HG03571 (cell line): ENCODE data around the gene PTPRN2.
"Not testable (repeated sequence)": the region's sequence is repeated elsewhere in the genome, so short reads cannot be mapped to it uniquely, and the experiment has no call there.

ENCODE experiments used
- ATAC-seq: cut with Tn5 transposase; IDR thresholded peaks from one replicate; pipeline ENCODE4 v1.9.1; 2021; ENCODE audit not compliant: unreplicated experiment

PTPRN2 gene

GRCh38 chr7:157702311-157703023 lies 885.2 kb downstream of the PTPRN2 start:
- no peak for ATAC-seq

DNA sequence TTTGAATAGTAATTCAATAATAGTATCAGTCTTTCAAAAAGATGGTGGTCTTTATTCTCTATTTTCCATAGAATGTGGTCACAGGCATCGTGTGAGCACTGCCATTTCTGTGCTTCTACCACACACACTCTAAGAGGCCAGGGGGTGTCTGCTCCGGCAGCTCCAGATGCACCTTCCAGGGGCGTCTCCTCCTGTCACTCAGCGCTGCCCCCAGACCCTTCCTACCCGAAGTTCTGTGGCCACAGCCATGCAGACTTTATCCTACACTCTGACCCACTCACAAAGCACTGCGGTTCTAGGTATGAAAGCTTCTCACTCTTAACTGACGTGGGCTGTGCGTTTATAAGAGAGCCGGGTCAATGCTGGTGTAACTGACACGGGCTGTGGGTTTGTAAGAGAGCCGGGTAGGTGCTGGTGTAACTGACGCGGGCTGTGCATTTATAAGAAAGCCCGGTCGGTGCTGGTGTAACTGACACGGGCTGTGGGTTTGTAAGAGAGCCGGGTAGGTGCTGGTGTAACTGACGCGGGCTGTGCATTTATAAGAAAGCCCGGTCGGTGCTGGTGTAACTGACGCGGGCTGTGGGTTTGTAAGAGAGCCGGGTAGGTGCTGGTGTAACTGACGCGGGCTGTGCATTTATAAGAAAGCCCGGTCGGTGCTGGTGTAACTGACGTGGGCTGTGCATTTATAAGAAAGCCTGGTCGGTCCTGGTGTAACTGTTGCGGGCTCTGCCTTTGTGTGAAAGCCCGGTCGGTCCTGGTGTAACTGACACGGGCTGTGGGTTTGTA lies 886.0 kb downstream of the PTPRN2 start:
- not testable (repeated sequence) for ATAC-seq

DNA sequence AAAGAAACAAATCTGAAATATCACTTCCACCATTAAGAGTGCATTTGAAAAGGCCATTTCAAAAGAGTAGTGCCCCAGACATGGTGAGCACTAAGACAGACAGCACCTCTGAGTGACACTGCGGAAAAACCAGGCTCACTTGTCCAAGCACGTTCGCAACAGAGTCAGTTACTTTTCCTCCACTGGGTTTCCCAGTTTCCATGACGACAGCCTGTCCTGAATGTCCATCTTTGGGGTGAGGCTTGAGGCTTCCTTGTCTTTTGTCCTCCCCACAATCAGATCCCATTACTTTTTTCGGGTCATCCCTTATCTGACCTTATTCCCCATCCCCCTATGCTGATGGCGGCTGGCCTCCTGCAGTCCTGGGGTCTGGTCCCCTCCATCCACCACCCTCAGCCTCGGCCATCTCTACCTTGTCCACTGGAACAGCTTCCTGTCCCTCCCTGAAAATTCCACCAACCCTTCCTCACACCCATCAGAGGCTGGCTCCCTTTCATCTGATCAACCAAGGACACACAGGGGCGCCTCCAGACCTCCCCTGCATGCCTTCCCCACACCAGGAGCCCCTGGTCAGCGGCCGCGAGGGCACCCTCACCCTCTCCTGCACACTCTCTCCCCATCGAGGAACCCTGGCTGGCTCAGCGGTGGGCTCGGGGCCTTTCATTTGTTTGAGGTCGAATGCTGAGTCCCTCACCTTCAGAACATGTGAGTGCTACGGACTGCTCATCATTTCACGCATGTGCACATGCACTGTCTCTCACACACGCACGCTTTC lies 887.2 kb downstream of the PTPRN2 start:
- ATAC-seq = no peak

DNA sequence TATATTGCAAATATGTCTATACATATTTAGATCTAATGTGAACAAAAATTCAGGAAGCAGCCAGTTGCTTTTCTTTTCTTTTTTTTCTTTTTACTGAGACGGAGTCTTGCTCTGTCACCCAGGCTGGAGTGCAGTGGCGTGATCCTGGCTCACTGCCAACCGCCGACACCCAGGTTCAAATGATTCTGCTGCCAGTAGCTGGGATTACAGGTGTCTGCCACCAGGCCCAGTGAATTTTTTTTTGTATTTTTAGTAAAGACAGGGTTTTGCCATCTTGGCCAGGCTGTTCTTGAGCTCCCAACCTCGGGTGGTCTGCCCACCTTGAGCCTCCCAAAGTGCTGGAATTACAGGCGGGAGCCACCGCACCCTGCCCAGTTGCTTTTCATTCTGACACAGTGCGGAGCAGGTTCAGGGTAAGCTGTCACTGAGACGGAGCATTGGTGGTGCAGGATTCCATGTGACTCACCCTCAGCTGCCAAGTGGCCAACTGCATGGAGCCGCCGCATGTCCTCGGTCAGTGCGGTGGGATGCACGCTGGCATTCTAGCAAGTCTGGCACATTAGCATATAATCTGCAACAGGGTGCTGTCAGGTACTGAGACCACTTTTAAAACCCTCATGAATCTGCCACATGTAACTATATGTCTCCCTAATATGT lies 888.1 kb downstream of the PTPRN2 start:
- no peak for ATAC-seq

GRCh38 chr7:157697287-157697686 lies 890.3 kb downstream of the PTPRN2 start:
- not testable (repeated sequence) for ATAC-seq

GRCh38 chr7:157695609-157696008 lies 892.0 kb downstream of the PTPRN2 start:
- not testable (repeated sequence) for ATAC-seq

DNA sequence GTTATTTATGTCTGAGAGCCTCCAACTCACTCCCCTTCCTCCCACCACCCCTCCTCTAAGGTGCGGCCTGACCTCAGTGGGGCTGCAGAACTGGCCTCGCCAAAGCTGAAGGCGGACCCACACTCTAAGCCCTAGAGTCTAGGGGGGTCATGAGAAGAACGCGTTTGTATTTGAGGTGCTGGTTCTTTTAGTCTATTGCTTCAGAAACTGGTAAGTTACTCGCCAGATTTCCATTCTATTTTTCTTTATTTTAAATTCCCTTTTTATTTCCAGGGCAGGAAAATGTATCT lies 893.3 kb downstream of the PTPRN2 start:
- ATAC-seq = no peak

- ATAC-seq = no peak
Measured at GRCh38 chr7:157693521-157694375, 893.9 kb downstream of the PTPRN2 start.

DNA sequence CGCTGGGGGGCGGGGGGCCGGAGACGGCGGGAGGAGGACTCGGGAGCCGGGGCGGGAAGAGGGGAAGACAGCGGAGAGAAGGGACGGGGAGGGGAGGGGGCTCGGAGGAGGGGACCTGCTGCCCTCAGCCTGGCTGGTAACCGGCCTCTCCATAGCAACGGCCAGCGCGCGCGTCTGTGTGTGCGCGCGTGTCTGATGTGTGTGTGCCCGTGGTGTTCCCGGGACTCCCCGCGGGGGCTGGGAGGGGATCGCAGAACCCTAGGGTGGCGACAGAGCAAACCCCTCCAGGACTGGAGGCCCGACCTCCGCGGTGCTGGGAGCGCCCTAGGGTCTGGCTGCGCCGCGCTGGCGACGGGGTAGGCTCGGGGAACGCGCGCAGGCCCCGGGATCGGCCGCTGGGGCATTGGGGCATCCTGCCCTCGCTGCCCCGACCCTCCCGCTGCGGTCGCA lies 894.5 kb downstream of the PTPRN2 start:
- ATAC-seq = no peak

DNA sequence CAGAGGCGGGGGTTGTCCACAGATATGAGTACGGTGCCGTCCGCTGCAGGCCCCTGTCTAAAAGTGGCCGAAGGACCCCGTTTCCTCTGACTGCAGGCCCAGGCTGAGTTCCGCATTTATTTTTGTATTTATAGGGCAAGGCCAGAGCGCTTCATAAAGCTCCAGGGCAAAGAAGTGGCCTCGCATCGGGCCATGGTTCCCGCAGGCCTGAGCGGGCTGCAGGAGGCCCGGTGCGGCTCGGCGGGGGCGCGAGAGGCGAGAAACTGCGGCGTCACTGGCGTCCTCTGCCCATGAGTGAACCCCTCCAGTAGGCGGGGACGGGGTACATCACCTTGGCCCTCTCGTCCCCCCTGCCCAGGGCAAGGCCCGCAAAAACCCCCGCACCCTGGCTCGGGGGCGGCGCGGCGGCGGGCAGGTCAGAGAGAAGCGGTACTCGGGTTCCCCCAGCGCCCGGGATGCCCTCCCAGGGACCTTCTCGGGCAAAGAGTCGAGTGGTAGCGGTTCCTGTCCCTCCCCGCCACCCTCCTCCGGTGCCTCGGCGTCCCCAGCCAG lies 895.1 kb downstream of the PTPRN2 start:
- ATAC-seq = no peak

DNA sequence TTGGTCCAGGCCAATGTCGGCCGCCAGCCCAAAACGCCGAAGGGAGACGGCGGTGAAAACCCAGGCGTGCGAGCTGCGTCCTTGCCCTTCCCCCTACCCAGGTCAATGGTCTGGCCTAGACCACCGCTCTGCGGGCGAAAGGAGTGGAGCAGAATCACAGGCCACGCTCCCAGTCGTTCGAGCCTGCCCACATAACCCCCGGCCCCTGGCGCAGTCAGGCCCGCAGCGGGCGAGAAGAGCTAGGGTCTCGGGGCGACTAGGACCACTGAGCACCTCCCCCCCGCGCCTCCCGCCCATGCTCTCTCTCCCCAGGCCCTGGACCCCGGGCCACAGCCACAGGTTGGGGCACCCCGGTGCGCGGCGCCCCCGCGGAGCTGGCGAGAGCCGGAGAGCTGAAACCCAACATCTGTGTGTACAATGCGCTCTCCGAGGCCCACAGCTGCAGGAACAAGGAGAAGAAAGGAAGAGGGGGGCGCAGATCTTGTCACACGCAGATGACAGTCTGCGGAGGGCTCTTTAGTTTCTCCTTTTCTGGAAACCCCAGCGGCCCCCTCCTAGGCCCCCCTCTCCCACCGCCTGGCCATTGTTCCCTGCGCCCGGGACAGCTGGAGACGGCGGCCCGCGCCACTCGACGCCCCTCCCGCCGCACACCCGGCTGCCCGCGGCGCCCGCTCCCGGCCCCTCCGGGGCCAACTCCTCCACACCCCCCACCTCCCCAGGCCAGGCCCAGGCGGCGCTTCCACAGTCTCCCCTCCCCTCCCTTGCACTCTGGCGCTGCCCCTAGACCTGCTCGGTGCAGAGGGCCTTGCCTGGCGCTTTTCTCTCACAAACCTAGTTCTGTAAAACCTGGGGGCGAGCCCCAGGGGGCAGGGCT lies 895.8 kb downstream of the PTPRN2 start:
- no peak for ATAC-seq

DNA sequence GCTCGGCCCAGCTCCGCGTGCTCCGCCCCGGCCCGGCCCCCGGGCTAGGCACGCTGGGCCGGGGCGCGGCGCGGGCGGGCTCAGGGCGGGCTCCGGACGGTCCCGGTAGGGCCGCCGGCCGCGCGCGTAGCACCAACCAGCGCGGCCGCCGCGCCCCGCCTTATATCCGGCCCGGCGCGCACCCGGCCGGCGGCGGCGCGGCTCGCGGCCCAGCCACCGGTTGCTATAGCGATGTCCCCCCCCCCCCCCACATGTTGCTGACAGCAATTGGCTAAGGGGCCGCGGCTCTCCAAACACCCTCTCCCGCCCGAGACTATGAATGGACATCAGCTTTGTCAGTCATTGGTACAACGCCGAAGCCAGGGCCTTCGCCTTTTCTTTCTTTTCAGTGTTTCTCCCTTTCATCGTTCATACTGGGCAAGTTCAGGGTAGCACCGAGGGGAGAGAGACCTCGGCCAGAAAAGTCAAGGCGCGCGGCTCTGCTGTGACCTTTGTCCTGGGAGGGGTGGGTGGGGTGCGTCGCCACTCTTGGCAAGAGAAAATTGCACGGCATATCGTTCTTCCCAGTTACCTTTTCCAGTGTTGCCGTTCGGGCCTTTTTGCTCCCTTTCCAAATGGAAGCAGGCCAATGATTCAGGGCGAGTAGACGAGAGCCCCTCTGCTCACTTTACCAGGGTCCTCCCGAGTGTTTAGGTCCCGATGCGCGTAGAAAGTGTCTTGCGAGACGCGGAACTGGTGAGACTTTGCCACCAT lies 896.6 kb downstream of the PTPRN2 start:
- no peak for ATAC-seq

DNA sequence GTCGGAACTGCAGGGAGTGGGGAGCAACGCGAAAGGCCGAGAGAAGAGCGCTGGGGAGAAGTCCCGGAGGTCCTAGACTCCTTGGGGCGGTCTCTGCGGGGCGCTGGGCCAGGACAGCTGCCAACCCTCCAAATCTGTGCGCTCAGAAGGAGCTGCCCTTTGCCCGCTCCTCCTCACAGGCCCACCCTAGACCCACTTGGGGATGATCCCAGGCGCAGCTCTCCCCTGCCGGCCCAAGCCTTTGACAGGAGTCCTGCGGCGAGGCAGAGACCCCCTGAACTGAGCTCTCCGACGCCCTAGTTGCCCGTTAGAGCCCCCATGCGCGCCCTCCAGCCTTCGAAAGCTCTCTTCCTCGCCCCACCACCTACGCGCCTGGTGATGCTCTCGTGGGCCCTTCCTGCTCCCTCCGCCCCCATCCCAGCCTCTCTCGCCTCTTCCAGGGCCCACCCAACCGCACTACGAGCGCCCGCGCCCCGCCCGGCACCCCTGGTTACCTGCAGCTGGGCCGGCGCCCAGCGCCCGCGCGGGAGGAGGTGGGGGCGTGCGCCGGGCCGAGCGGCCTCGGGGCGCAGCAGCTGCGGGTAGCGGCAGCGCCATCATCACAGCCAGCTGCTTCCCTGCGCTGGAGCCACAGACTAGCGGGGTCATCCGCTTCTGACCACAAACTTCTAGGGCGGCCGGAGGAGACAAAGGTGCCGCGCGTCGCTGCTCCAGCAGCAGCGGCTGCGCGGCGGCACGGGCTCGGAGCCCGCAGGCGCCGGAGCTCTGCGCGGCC lies 897.4 kb downstream of the PTPRN2 start:
- ATAC-seq = no peak

- no peak for ATAC-seq
Measured at GRCh38 chr7:157689269-157690057, 898.2 kb downstream of the PTPRN2 start.

DNA sequence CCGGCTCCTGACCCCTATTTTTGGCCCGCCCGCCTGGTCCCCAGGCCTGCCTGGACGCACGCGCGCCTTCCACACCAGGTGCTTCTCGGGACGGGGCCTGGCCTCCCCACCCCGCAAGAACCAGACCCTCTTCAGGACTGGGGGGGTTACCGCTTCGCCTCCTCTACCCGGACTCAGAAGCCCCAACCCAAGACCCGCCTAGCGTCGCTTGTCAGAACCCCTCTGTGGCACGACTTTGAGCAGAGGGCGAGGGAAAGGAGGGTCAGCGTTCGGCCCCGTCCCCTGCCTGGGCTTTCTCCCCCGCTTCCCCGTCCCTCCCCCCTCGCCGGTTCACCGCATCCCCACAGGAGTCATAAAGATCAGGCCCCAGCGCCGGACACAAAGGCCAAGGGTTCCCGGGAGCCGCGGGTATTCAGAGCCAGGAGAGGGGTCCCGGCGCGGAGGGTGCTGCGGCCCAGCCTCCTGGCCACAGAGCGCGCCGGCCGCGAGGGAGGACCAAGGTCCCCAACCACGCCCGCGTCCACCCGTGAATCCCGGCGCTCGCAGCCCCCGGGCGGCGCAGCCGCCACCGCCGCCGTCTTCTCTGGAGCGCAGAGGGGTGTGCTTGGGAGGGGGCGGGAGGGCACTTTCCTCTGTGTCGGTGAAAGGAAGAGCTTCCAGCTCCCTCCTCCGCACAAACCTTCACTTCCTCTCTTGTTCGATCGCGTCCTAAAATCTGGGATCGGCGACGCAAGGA lies 898.9 kb downstream of the PTPRN2 start:
- no peak for ATAC-seq

DNA sequence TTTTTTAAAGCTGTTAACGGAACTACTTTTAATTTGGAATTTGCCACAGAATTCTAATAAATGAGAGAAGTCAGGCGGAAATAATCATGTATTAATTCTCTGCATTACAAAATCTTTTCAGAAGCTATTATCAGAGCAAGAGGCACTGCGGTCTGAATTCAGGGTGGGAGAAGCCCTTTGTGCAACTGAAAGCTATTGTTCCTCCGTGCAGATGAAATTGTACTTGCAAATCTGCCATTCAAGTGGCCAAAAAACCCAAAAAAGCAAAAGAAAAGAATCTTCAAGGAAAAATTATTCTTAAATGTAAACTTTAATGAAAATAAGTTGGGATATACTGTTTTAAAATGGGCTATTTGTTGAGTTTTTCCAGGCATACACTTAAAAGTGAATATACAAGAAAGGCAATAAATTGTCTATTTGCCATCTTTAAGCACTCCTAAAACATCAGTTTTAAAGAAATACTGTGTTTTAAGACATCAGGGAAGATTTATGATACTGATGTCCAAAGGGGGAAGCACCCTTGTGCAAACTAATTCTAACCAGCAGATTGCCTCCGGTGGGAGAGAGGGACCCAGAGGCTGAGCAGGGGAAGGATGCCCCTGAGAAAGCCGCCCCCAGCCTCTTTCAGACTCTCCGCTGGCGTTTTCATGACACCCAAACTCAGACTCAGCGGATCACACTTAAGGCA lies 899.6 kb downstream of the PTPRN2 start:
- ATAC-seq = no peak
